Choroid plexus epithelial cell (primary cell): ENCODE measurements around the gene SLC8B1.

ENCODE experiments used
- DNase-seq: peaks from one replicate; pipeline ENCODE4 v3.0.0-alpha.2; 2010; ENCODE audit warnings: low read depth
- H3K4me3 ChIP-seq: 2 replicates; pipeline ENCODE4 v1.5.1; 2011; ENCODE audit warnings: low read depth, mild to moderate bottlenecking, control low read depth, low read length, moderate library complexity
- TF ChIP-seq, protein P1 (sequence below): conservative IDR thresholded peaks from 2 replicates; pipeline ENCODE4 v1.5.1; 2011; ENCODE audit warnings: low read depth, mild to moderate bottlenecking, control low read depth, inconsistent platforms, low read length, moderate library complexity

Gene SLC8B1

GRCh38 chr12:113316155-113316554 lies 18.8 kb downstream of the SLC8B1 start:
- no peak overlapping the region for H3K4me3 ChIP-seq
- TF ChIP-seq, protein P1, sequence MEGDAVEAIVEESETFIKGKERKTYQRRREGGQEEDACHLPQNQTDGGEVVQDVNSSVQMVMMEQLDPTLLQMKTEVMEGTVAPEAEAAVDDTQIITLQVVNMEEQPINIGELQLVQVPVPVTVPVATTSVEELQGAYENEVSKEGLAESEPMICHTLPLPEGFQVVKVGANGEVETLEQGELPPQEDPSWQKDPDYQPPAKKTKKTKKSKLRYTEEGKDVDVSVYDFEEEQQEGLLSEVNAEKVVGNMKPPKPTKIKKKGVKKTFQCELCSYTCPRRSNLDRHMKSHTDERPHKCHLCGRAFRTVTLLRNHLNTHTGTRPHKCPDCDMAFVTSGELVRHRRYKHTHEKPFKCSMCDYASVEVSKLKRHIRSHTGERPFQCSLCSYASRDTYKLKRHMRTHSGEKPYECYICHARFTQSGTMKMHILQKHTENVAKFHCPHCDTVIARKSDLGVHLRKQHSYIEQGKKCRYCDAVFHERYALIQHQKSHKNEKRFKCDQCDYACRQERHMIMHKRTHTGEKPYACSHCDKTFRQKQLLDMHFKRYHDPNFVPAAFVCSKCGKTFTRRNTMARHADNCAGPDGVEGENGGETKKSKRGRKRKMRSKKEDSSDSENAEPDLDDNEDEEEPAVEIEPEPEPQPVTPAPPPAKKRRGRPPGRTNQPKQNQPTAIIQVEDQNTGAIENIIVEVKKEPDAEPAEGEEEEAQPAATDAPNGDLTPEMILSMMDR = peak; percentile 7
- DNase-seq = no peak

DNA sequence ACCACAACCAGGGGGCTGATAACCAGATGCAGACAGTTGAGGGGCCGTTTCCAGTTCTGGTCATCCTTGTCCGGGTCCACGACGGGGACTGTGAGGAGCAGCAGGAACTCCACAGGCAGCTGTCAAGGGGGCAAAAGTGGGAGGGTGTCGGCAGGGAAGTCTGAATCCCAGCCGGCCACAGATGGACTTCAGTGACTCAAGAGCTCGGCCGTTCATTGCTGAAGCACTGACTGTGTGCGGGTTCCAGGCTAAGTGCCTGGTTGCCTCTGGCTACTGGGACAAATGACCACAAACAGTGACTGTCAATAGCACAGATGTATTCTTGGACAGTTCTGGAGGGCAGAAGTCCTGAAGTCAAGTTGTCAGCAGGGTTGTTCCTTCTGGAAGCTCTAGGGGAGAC lies 19.6 kb downstream of the SLC8B1 start:
- DNase-seq = no peak
- no peak overlapping the region for H3K4me3 ChIP-seq
- TF ChIP-seq, protein P1 = no peak

GRCh38 chr12:113314121-113314529 lies 20.8 kb downstream of the SLC8B1 start:
- no peak for DNase-seq
- H3K4me3 ChIP-seq = no peak overlapping the region
- TF ChIP-seq, protein P1 = no peak

DNA sequence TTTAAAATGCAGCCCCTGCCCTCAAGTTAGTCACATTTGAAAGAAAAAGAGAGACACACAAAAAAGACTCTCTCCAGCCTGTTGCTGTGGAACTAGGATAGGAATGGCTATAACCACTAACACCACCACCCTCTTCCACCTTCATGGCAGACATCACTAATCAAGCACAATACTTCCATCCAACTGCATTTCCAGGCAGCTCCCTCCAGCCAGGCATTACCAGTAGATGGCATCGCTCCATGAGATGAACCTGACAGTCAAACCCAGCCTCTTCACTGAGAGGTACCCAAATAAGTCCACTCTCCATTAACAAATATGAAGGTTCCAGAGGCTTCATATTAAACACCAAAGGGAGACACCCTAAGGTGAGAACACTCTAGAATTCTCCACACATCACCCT lies 24.4 kb downstream of the SLC8B1 start:
- TF ChIP-seq, protein P1 = peak; percentile 25
- DNase-seq = peak; percentile 42
- no peak overlapping the region for H3K4me3 ChIP-seq

DNA sequence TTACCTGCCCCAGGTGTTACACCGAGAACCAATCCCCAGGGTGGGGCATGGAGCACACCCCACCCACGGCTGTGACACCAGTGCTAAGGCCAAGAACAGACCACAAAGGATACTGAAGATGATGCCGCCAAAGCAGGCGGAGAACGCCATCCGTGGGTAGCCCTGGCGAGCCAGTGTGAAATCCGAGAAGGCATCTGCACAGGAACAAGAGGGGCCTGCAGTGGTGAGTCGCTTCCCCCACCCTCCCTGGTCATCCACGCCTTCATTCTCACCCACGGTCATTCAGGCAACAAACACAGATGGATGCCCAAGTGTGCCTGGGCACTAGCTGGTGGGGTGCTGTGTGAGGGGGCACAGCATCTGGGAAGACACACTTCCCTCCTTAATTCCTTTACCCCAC lies 28.5 kb downstream of the SLC8B1 start:
- DNase-seq = no peak
- TF ChIP-seq, protein P1 = no peak
- no peak overlapping the region for H3K4me3 ChIP-seq

DNA sequence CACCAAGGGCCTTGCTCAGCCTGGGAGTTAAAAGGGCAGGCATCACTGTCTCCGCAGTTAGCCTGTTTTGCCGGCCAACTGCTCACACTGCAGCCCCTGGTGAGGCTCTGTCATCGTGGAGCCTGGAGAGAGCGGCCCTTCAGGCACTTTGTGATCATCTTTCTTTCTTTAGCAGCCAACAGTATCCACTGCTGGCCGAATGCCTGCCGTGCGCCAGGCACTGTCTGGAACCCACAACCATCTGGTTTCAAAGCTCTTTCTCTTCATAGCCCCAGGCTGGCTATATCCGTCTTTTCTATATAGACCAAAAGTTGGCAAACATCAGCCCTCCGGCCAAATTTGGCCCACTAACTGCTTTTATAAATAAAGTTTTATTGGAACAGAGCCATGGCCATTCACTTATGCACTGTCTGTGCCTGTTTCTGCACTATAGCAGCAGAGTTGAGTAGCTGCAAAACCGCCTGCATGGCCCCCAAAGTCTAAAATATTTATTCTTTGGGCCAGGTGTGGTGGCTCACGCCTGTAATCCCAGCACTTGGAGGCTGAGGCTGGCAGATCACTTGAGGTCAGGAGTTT lies 29.5 kb downstream of the SLC8B1 start:
- TF ChIP-seq, protein P1 = no peak
- DNase-seq = no peak
- H3K4me3 ChIP-seq = no peak overlapping the region

GRCh38 chr12:113302886-113303640 lies 31.8 kb downstream of the SLC8B1 start:
- H3K4me3 ChIP-seq = no peak overlapping the region
- TF ChIP-seq, protein P1 = no peak
- no peak for DNase-seq
